ENCODE data around the gene SPPL2C.

Gene SPPL2C

GRCh38 chr17:45841883-45842525, 2.7 kb upstream of the SPPL2C start:
- no CpG with 5 or more reads among the region's 7 CpGs for WGBS (ENCODE audit: insufficient coverage, insufficient read length)
- H3K27me3 ChIP-seq (ENCODE audit: control insufficient read depth, insufficient read depth, low read length): no peaks in the 10 kb centered on the region
- H3K4me3 ChIP-seq (ENCODE audit: low read length): no peak overlapping the region
- no peak overlapping the region for H3K27ac ChIP-seq (ENCODE audit: low read length)
- DNase-seq (ENCODE audit: low read depth, low spot score): no peak
- no peaks in the 10 kb centered on the region for H3K9me3 ChIP-seq (ENCODE audit: control insufficient read depth, insufficient read depth, low read length)
- no peaks in the 10 kb centered on the region for H3K36me3 ChIP-seq (ENCODE audit: control insufficient read depth, insufficient read depth, low read length)
- H3K4me1 ChIP-seq (ENCODE audit: control insufficient read depth, insufficient read depth, low read length): no peaks in the 10 kb centered on the region

- H3K27ac ChIP-seq (ENCODE audit: low read length): no peak overlapping the region
- no peak for DNase-seq (ENCODE audit: low read depth, low spot score)
- H3K4me3 ChIP-seq (ENCODE audit: low read length): no peak overlapping the region
- H3K36me3 ChIP-seq (ENCODE audit: control insufficient read depth, insufficient read depth, low read length): no peaks in the 10 kb centered on the region
- no peaks in the 10 kb centered on the region for H3K4me1 ChIP-seq (ENCODE audit: control insufficient read depth, insufficient read depth, low read length)
- no peaks in the 10 kb centered on the region for H3K9me3 ChIP-seq (ENCODE audit: control insufficient read depth, insufficient read depth, low read length)
- no CpG with 5 or more reads among the region's 4 CpGs for WGBS (ENCODE audit: insufficient coverage, insufficient read length)
- no peaks in the 10 kb centered on the region for H3K27me3 ChIP-seq (ENCODE audit: control insufficient read depth, insufficient read depth, low read length)
These were observed 959 bp upstream of the SPPL2C start for GRCh38 chr17:45843722-45844121.

DNA sequence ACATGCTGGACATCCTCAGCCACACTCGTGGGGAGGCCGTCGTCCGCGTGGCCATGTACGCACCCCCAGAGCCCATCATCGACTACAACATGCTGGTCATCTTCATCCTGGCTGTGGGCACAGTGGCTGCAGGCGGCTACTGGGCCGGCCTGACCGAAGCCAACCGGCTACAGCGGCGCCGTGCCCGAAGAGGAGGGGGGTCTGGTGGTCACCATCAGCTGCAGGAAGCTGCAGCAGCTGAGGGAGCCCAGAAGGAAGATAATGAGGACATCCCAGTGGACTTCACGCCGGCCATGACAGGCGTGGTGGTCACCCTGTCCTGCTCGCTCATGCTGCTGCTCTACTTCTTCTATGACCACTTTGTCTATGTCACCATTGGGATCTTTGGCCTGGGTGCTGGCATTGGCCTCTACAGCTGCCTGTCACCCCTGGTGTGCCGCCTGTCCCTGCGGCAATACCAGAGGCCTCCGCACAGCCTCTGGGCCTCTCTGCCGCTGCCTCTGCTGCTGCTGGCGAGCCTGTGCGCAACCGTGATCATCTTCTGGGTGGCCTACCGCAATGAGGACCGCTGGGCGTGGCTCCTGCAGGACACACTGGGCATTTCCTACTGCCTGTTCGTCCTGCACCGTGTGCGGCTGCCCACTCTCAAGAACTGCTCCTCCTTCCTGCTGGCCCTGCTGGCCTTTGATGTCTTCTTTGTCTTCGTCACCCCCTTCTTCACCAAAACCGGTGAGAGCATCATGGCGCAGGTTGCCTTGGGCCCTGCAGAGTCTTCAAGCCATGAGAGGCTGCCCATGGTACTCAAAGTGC, 900 bp downstream of the SPPL2C start:
- H3K27me3 ChIP-seq (ENCODE audit: control insufficient read depth, insufficient read depth, low read length): no peaks in the 10 kb centered on the region
- H3K36me3 ChIP-seq (ENCODE audit: control insufficient read depth, insufficient read depth, low read length): no peaks in the 10 kb centered on the region
- no peak for DNase-seq (ENCODE audit: low read depth, low spot score)
- H3K9me3 ChIP-seq (ENCODE audit: control insufficient read depth, insufficient read depth, low read length): no peaks in the 10 kb centered on the region
- WGBS (ENCODE audit: insufficient coverage, insufficient read length): no CpG with 5 or more reads among the region's 35 CpGs
- H3K4me3 ChIP-seq (ENCODE audit: low read length): no peak overlapping the region
- no peaks in the 10 kb centered on the region for H3K4me1 ChIP-seq (ENCODE audit: control insufficient read depth, insufficient read depth, low read length)
- no peak overlapping the region for H3K27ac ChIP-seq (ENCODE audit: low read length)

DNA sequence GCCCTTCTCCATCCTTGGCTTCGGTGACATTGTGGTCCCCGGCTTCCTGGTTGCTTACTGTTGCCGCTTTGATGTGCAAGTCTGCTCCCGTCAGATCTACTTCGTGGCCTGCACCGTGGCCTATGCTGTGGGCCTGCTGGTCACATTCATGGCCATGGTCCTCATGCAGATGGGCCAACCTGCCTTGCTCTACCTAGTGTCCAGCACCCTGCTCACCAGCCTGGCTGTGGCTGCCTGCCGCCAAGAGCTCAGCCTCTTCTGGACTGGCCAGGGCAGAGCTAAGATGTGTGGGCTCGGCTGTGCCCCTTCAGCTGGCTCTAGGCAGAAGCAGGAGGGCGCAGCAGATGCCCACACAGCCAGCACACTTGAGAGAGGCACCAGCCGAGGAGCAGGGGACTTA, 1.5 kb downstream of the SPPL2C start:
- Histone ChIP-seq H3K27me3 (ENCODE audit: control insufficient read depth, insufficient read depth, low read length) (no peaks in the 10 kb centered on the region), H3K9me3 (ENCODE audit: control insufficient read depth, insufficient read depth, low read length) (no peaks in the 10 kb centered on the region), H3K4me3 (ENCODE audit: low read length) (no peak overlapping the region), H3K4me1 (ENCODE audit: control insufficient read depth, insufficient read depth, low read length) (no peaks in the 10 kb centered on the region), H3K27ac (ENCODE audit: low read length) (no peak overlapping the region), H3K36me3 (ENCODE audit: control insufficient read depth, insufficient read depth, low read length) (no peaks in the 10 kb centered on the region)
- DNase-seq (ENCODE audit: low read depth, low spot score): no peak
- WGBS (ENCODE audit: insufficient coverage, insufficient read length): no CpG with 5 or more reads among the region's 10 CpGs

- Histone ChIP-seq H3K9me3 (ENCODE audit: control insufficient read depth, insufficient read depth, low read length) (no peaks in the 10 kb centered on the region), H3K27ac (ENCODE audit: low read length) (no peak overlapping the region), H3K4me3 (ENCODE audit: low read length) (no peak overlapping the region), H3K27me3 (ENCODE audit: control insufficient read depth, insufficient read depth, low read length) (no peaks in the 10 kb centered on the region), H3K36me3 (ENCODE audit: control insufficient read depth, insufficient read depth, low read length) (no peaks in the 10 kb centered on the region), H3K4me1 (ENCODE audit: control insufficient read depth, insufficient read depth, low read length) (no peaks in the 10 kb centered on the region)
- DNase-seq (ENCODE audit: low read depth, low spot score): no peak
- WGBS (ENCODE audit: insufficient coverage, insufficient read length): no CpG with 5 or more reads among the region's 9 CpGs
These were observed 2.0 kb downstream of the SPPL2C start for GRCh38 chr17:45846646-45847045.

- WGBS (ENCODE audit: insufficient coverage, insufficient read length): no CpG with 5 or more reads among the region's 4 CpGs
- Histone ChIP-seq H3K9me3 (ENCODE audit: control insufficient read depth, insufficient read depth, low read length) (no peaks in the 10 kb centered on the region), H3K27ac (ENCODE audit: low read length) (no peak overlapping the region), H3K4me1 (ENCODE audit: control insufficient read depth, insufficient read depth, low read length) (no peaks in the 10 kb centered on the region), H3K4me3 (ENCODE audit: low read length) (no peak overlapping the region), H3K27me3 (ENCODE audit: control insufficient read depth, insufficient read depth, low read length) (no peaks in the 10 kb centered on the region), H3K36me3 (ENCODE audit: control insufficient read depth, insufficient read depth, low read length) (no peaks in the 10 kb centered on the region)
- no peak for DNase-seq (ENCODE audit: low read depth, low spot score)
These were observed 2.4 kb downstream of the SPPL2C start for GRCh38 chr17:45847101-45847500.

GRCh38 chr17:45847747-45848146, 3.1 kb downstream of the SPPL2C start:
- Histone ChIP-seq H3K27me3 (ENCODE audit: control insufficient read depth, insufficient read depth, low read length) (no peaks in the 10 kb centered on the region), H3K9me3 (ENCODE audit: control insufficient read depth, insufficient read depth, low read length) (no peaks in the 10 kb centered on the region), H3K36me3 (ENCODE audit: control insufficient read depth, insufficient read depth, low read length) (no peaks in the 10 kb centered on the region), H3K4me1 (ENCODE audit: control insufficient read depth, insufficient read depth, low read length) (no peaks in the 10 kb centered on the region), H3K4me3 (ENCODE audit: low read length) (no peak overlapping the region), H3K27ac (ENCODE audit: low read length) (no peak overlapping the region)
- no CpG with 5 or more reads among the region's 5 CpGs for WGBS (ENCODE audit: insufficient coverage, insufficient read length)
- DNase-seq (ENCODE audit: low read depth, low spot score): no peak

DNA sequence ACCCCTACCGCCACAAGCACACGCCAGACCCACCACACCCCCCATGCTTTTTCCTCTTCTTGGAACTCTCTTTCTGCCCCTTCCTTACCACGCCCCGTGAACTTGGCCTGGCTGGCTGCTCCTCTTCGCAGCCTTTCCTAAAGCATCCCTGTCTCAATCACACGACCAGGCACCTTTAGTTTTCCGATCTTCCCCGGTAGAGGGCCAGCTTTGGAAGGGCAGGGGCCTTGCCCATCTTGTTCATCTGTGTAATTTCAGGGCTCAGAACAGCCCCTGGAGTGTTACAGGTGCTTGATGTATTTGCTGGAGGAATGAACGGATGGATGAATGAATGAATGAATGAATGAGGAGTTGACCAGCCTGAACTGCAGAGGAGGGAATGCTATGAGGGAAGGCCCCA, 3.7 kb downstream of the SPPL2C start:
- H3K4me1 ChIP-seq (ENCODE audit: control insufficient read depth, insufficient read depth, low read length): no peaks in the 10 kb centered on the region
- H3K4me3 ChIP-seq (ENCODE audit: low read length): no peak overlapping the region
- no peaks in the 10 kb centered on the region for H3K27me3 ChIP-seq (ENCODE audit: control insufficient read depth, insufficient read depth, low read length)
- WGBS (ENCODE audit: insufficient coverage, insufficient read length): no CpG with 5 or more reads among the region's 9 CpGs
- no peaks in the 10 kb centered on the region for H3K9me3 ChIP-seq (ENCODE audit: control insufficient read depth, insufficient read depth, low read length)
- no peak overlapping the region for H3K27ac ChIP-seq (ENCODE audit: low read length)
- no peaks in the 10 kb centered on the region for H3K36me3 ChIP-seq (ENCODE audit: control insufficient read depth, insufficient read depth, low read length)
- no peak for DNase-seq (ENCODE audit: low read depth, low spot score)

GRCh38 chr17:45848868-45849535, 4.3 kb downstream of the SPPL2C start:
- no peaks in the 10 kb centered on the region for H3K36me3 ChIP-seq (ENCODE audit: control insufficient read depth, insufficient read depth, low read length)
- WGBS (ENCODE audit: insufficient coverage, insufficient read length): no CpG with 5 or more reads among the region's 15 CpGs
- no peak overlapping the region for H3K27ac ChIP-seq (ENCODE audit: low read length)
- H3K4me1 ChIP-seq (ENCODE audit: control insufficient read depth, insufficient read depth, low read length): no peaks in the 10 kb centered on the region
- H3K27me3 ChIP-seq (ENCODE audit: control insufficient read depth, insufficient read depth, low read length): no peaks in the 10 kb centered on the region
- DNase-seq (ENCODE audit: low read depth, low spot score): no peak
- no peaks in the 10 kb centered on the region for H3K9me3 ChIP-seq (ENCODE audit: control insufficient read depth, insufficient read depth, low read length)
- H3K4me3 ChIP-seq (ENCODE audit: low read length): no peak overlapping the region

DNA sequence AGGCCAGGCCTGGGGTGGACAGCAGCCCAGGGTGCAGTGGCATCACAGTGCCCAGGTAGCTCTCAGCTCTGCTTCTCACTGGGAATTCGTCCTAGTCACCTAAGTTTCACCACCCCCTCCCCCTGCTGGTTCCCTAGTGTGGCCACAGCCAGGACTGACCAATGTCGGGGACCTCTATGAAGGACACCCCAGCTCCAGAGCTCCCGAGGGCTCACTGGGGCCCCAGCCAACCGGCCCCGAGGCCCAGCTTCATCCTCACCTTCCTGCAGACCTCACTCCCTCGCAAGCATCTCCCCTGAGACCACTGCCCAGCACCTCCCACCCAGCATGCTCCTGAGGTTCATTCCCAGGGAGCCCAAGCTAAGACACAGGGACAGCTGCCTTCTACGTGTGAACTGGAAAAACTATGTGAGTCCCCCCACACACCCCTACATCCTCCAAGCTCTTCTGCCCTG, 4.9 kb downstream of the SPPL2C start:
- Histone ChIP-seq H3K27ac (ENCODE audit: low read length) (no peak overlapping the region), H3K4me1 (ENCODE audit: control insufficient read depth, insufficient read depth, low read length) (no peaks in the 10 kb centered on the region), H3K36me3 (ENCODE audit: control insufficient read depth, insufficient read depth, low read length) (no peaks in the 10 kb centered on the region), H3K27me3 (ENCODE audit: control insufficient read depth, insufficient read depth, low read length) (no peaks in the 10 kb centered on the region), H3K9me3 (ENCODE audit: control insufficient read depth, insufficient read depth, low read length) (no peaks in the 10 kb centered on the region), H3K4me3 (ENCODE audit: low read length) (no peak overlapping the region)
- DNase-seq (ENCODE audit: low read depth, low spot score): no peak
- WGBS (ENCODE audit: insufficient coverage, insufficient read length): no CpG with 5 or more reads among the region's 7 CpGs
